ENCODE results near the gene BEND6.
"Not testable (repeated sequence)": the region's sequence is repeated elsewhere in the genome, so short reads cannot be mapped to it uniquely, and the experiment has no call there.

GRCh38 chr6:57044061-57044460, 89.2 kb downstream of the BEND6 start:
- TF ChIP-seq POLR2A, EP300, CTCF (IDR thresholded peaks at IDR 0.05): not testable (repeated sequence)
